Body of pancreas (tissue), 4 donors: ENCODE data around the gene R3HDM4.
"Not testable (repeated sequence)": the region's sequence is repeated elsewhere in the genome, so short reads cannot be mapped to it uniquely, and the experiment has no call there.

Experiments
- POLR2A ChIP-seq, 3 donors: fragments of 450-650 bp; IDR thresholded peaks; one replicate each; pipeline ENCODE4 v1.6.1; 2016; ENCODE audit warnings: antibody characterized with exemption in 3 of 3, mild to moderate bottlenecking in 2 of 3
- TF ChIP-seq, protein P1 (sequence below), 7 experiments: fragments of 450-650 bp in 4 of 7; fragments of 200-600 bp in 3 of 7; sonication (generic) in 3 of 7; IDR thresholded peaks; one replicate each; pipeline ENCODE4 v1.5.1; 2016 to 2019; ENCODE audit warnings: antibody characterized with exemption in 7 of 7

DNA sequence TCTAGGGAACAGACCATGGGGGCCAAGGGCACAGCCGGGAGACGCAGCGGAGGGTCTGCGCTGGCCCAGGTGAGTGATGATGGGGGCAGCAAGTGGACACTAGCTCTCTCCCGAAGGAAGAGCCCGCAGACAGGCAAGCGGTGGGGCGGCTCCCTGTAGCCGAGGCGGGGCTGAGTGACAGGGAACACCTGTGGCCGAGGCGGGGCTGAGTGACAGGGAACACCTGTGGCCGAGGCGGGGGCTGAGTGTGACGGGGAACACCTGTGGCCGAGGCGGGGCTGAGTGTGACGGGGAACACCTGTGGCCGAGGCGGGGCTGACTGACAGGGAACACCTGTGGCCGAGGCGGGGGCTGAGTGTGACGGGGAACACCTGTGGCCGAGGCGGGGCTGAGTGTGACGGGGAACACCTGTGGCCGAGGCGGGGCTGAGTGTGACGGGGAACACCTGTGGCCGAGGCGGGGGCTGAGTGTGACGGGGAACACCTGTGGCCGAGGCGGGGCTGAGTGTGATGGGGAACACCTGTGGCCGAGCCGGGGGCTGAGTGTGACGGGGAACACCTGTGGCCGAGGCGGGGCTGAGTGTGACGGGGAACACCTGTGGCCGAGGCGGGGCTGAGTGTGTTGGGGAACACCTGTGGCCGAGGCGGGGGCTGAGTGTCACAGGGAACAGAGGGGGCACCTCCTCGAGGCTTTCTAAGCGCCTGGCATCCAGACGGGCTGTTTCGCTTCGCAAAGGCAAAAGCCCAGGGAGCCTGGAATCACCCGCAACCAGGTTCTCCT is 21.4 kb downstream of the R3HDM4 start:
- TF ChIP-seq POLR2A (IDR thresholded peaks at IDR 0.05), result not testable (repeated sequence)
- TF ChIP-seq, protein P1, sequence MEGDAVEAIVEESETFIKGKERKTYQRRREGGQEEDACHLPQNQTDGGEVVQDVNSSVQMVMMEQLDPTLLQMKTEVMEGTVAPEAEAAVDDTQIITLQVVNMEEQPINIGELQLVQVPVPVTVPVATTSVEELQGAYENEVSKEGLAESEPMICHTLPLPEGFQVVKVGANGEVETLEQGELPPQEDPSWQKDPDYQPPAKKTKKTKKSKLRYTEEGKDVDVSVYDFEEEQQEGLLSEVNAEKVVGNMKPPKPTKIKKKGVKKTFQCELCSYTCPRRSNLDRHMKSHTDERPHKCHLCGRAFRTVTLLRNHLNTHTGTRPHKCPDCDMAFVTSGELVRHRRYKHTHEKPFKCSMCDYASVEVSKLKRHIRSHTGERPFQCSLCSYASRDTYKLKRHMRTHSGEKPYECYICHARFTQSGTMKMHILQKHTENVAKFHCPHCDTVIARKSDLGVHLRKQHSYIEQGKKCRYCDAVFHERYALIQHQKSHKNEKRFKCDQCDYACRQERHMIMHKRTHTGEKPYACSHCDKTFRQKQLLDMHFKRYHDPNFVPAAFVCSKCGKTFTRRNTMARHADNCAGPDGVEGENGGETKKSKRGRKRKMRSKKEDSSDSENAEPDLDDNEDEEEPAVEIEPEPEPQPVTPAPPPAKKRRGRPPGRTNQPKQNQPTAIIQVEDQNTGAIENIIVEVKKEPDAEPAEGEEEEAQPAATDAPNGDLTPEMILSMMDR (IDR thresholded peaks at IDR 0.05), result not testable (repeated sequence)
